ENCODE results near the gene NTRK3. TPM values are rescaled to one million over a fixed set of nuclear protein-coding genes. Genes with fewer than 3 reads are reported as not detected.

NTRK3 gene
- total RNA-seq, 1 experiment from 2014 or later: not detected

GRCh38 chr15:87829332-87830050 is 427.0 kb downstream of the NTRK3 start:
- Mint-ChIP-seq H3K36me3 (ENCODE audit: insufficient read depth, unreplicated experiment) (no peaks in the 10 kb centered on the region), H3K4me3 (ENCODE audit: unreplicated experiment) (no peak overlapping the region), H3K4me1 (ENCODE audit: insufficient read depth, unreplicated experiment) (no peaks in the 10 kb centered on the region), H3K9me3 (ENCODE audit: unreplicated experiment) (peaks cover 39% of the 10 kb centered on the region), H3K27me3 (ENCODE audit: insufficient read depth, unreplicated experiment) (no peaks in the 10 kb centered on the region), H3K27ac (ENCODE audit: low read depth, unreplicated experiment) (no peak overlapping the region)
- no TSS peak for BruUV-seq (replicated peaks)
- DNase-seq (ENCODE audit: unreplicated experiment): no peak
- intact Hi-C loops (cut with micrococcal nuclease): no loop called here
- POLR2A ChIA-PET: interaction anchor here (0.6 kb wide), 1 partner anchor 1319 kb away, joined by 3 read pairs; no protein-coding TSS in a partner anchor
- TF ChIP-seq CTCF (IDR thresholded peaks at IDR 0.05; ENCODE audit: unreplicated experiment): no peak
- CTCF ChIA-PET: interaction anchor here (0.5 kb wide), 1 partner anchor 1218 kb away, joined by 3 read pairs; no protein-coding TSS in a partner anchor

- TF ChIP-seq CTCF (IDR thresholded peaks at IDR 0.05; ENCODE audit: unreplicated experiment): no peak
- Mint-ChIP-seq H3K27me3 (ENCODE audit: insufficient read depth, unreplicated experiment) (no peaks in the 10 kb centered on the region), H3K36me3 (ENCODE audit: insufficient read depth, unreplicated experiment) (no peaks in the 10 kb centered on the region), H3K27ac (ENCODE audit: low read depth, unreplicated experiment) (no peak overlapping the region), H3K9me3 (ENCODE audit: unreplicated experiment) (peaks cover 30% of the 10 kb centered on the region), H3K4me1 (ENCODE audit: insufficient read depth, unreplicated experiment) (no peaks in the 10 kb centered on the region), H3K4me3 (ENCODE audit: unreplicated experiment) (no peak overlapping the region)
- ChIA-PET CTCF (no interaction called here), POLR2A (interaction anchor here (0.6 kb wide), 1 partner anchor 1318 kb away, joined by 3 read pairs; no protein-coding TSS in a partner anchor)
- BruUV-seq (replicated peaks): no TSS peak
- intact Hi-C loops (cut with micrococcal nuclease): no loop called here
- DNase-seq (ENCODE audit: unreplicated experiment): no peak
Observed at GRCh38 chr15:87828608-87829007, 427.9 kb downstream of the NTRK3 start.

GRCh38 chr15:87827131-87827530 is 429.4 kb downstream of the NTRK3 start:
- DNase-seq (ENCODE audit: unreplicated experiment): peak; percentile 10
- Mint-ChIP-seq H3K4me3 (ENCODE audit: unreplicated experiment) (no peak overlapping the region), H3K9me3 (ENCODE audit: unreplicated experiment) (peaks cover 24% of the 10 kb centered on the region), H3K27me3 (ENCODE audit: insufficient read depth, unreplicated experiment) (no peaks in the 10 kb centered on the region), H3K36me3 (ENCODE audit: insufficient read depth, unreplicated experiment) (no peaks in the 10 kb centered on the region), H3K4me1 (ENCODE audit: insufficient read depth, unreplicated experiment) (no peaks in the 10 kb centered on the region), H3K27ac (ENCODE audit: low read depth, unreplicated experiment) (no peak overlapping the region)
- BruUV-seq (replicated peaks): no TSS peak
- no peak for TF ChIP-seq CTCF (IDR thresholded peaks at IDR 0.05; ENCODE audit: unreplicated experiment)
- intact Hi-C loops (cut with micrococcal nuclease): no loop called here
- POLR2A ChIA-PET: no interaction called here
- CTCF ChIA-PET: no interaction called here

GRCh38 chr15:87826119-87826747 is 430.3 kb downstream of the NTRK3 start:
- Mint-ChIP-seq H3K27me3 (ENCODE audit: insufficient read depth, unreplicated experiment) (no peaks in the 10 kb centered on the region), H3K36me3 (ENCODE audit: insufficient read depth, unreplicated experiment) (no peaks in the 10 kb centered on the region), H3K27ac (ENCODE audit: low read depth, unreplicated experiment) (no peak overlapping the region), H3K9me3 (ENCODE audit: unreplicated experiment) (peaks cover 24% of the 10 kb centered on the region), H3K4me1 (ENCODE audit: insufficient read depth, unreplicated experiment) (no peaks in the 10 kb centered on the region), H3K4me3 (ENCODE audit: unreplicated experiment) (no peak overlapping the region)
- intact Hi-C loops (cut with micrococcal nuclease): no loop called here
- no TSS peak for BruUV-seq (replicated peaks)
- ChIA-PET CTCF (interaction anchor here (1.1 kb wide), 1 partner anchor 12 kb away, joined by 3 read pairs; no protein-coding TSS in a partner anchor), POLR2A (interaction anchor here (0.6 kb wide), 1 partner anchor 517 kb away, joined by 3 read pairs; no protein-coding TSS in a partner anchor)
- no peak for DNase-seq (ENCODE audit: unreplicated experiment)
- no peak for TF ChIP-seq CTCF (IDR thresholded peaks at IDR 0.05; ENCODE audit: unreplicated experiment)

Measured in MCF 10A (cell line).